Neural cell (in vitro differentiated cells): ENCODE results near the gene CHST8. TPM values are rescaled to one million over a fixed set of nuclear protein-coding genes. Genes with fewer than 3 reads are reported as not detected.

ENCODE experiments used
- H2AFZ ChIP-seq: fragments of 200-600, 300-800 bp; sonication (generic), shearing (Covaris generic); 2 replicates; pipeline ENCODE4 v1.6.0; 2014; ENCODE audit warnings: low read depth, mild to moderate bottlenecking, antibody characterized with exemption, low read length, moderate library complexity
- H3F3A ChIP-seq: fragments of 200-600 bp; shearing (Covaris generic); 2 replicates; pipeline ENCODE4 v1.6.1; 2016; ENCODE audit warnings: mild to moderate bottlenecking, moderate library complexity, mixed read lengths, antibody characterized with exemption, low read length; ENCODE audit not compliant: insufficient read depth, poor library complexity, severe bottlenecking
- H3K27ac ChIP-seq: fragments of 200-600, 300-800 bp; sonication (generic), shearing (Covaris generic); 2 replicates; pipeline ENCODE4 v1.5.1; 2014; ENCODE audit warnings: mild to moderate bottlenecking, low read length, moderate library complexity
- H3K27me3 ChIP-seq: fragments of 300-800, 200-600 bp; sonication (generic), shearing (Covaris generic); 2 replicates; pipeline ENCODE4 v1.6.0; 2014; ENCODE audit warnings: mild to moderate bottlenecking, low read depth, low read length, moderate library complexity; ENCODE audit not compliant: insufficient read depth
- H3K36me3 ChIP-seq: fragments of 300-800, 200-600 bp; sonication (generic), shearing (Covaris generic); 2 replicates; pipeline ENCODE4 v1.5.1; 2014; ENCODE audit warnings: mild to moderate bottlenecking, antibody characterized with exemption, low read length, moderate library complexity; ENCODE audit not compliant: insufficient read depth
- H3K4me2 ChIP-seq: fragments of 300-800, 200-600 bp; sonication (generic), shearing (Covaris generic); 2 replicates; pipeline ENCODE4 v1.6.0; 2014; ENCODE audit warnings: mild to moderate bottlenecking, low read length
- H3K4me3 ChIP-seq: fragments of 300-800, 200-600 bp; sonication (generic), shearing (Covaris generic); 2 replicates; pipeline ENCODE4 v1.5.1; 2014; ENCODE audit warnings: mild to moderate bottlenecking, low read length, moderate library complexity
- H3K79me2 ChIP-seq: fragments of 200-600 bp; shearing (Covaris generic); replicated peaks from 2 replicates; pipeline ENCODE4 v1.6.0; 2014; ENCODE audit warnings: mild to moderate bottlenecking, low read length, moderate library complexity; ENCODE audit not compliant: insufficient read depth
- H3K9ac ChIP-seq: fragments of 300-800, 200-600 bp; sonication (generic), shearing (Covaris generic); 2 replicates; pipeline ENCODE4 v1.6.1; 2016; ENCODE audit warnings: mild to moderate bottlenecking, low read length, mixed read lengths
- H3K9me2 ChIP-seq: fragments of 200-600 bp; shearing (Covaris generic); 2 replicates; pipeline ENCODE4 v1.6.1; 2016; ENCODE audit warnings: mild to moderate bottlenecking, low read length, mixed read lengths; ENCODE audit not compliant: insufficient read depth
- H3K9me3 ChIP-seq: fragments of 200-600, 300-800 bp; sonication (generic), shearing (Covaris generic); 2 replicates; pipeline ENCODE4 v1.6.1; 2016; ENCODE audit warnings: mild to moderate bottlenecking, mixed run types, low read length, moderate library complexity, mixed read lengths
- H4K20me1 ChIP-seq: fragments of 200-600 bp; shearing (Covaris generic); 2 replicates; pipeline ENCODE4 v1.6.1; 2016; ENCODE audit warnings: mild to moderate bottlenecking, mixed run types; ENCODE audit not compliant: insufficient read depth
- CTCF ChIP-seq: fragments of 450-650 bp; IDR thresholded peaks from 2 replicates; pipeline ENCODE4 v1.5.1; 2014; ENCODE audit warnings: antibody characterized with exemption, mild to moderate bottlenecking, moderate library complexity; ENCODE audit not compliant: poor library complexity, severe bottlenecking
- EP300 ChIP-seq: fragments of 450-650 bp; conservative IDR thresholded peaks from 2 replicates; pipeline ENCODE4 v1.6.1; 2014; ENCODE audit warnings: antibody characterized with exemption, mild to moderate bottlenecking, moderate library complexity; ENCODE audit not compliant: poor library complexity, severe bottlenecking
- EZH2 ChIP-seq: fragments of 200-600, 300-800 bp; shearing (Covaris generic), sonication (generic); IDR thresholded peaks from 2 replicates; pipeline ENCODE4 v1.6.1; 2014; ENCODE audit warnings: antibody characterized with exemption, low read length, borderline replicate concordance, mild to moderate bottlenecking; ENCODE audit not compliant: insufficient read depth, poor library complexity, severe bottlenecking
- MXI1 ChIP-seq: fragments of 450-650 bp; conservative IDR thresholded peaks from 2 replicates; pipeline ENCODE4 v1.6.1; 2014; ENCODE audit warnings: antibody characterized with exemption, mild to moderate bottlenecking; ENCODE audit not compliant: poor library complexity, severe bottlenecking
- POLR2AphosphoS5 ChIP-seq: IDR thresholded peaks from 2 replicates; pipeline ENCODE4 v1.6.1; 2012
- RAD21 ChIP-seq: fragments of 450-650 bp; conservative IDR thresholded peaks from 2 replicates; pipeline ENCODE4 v1.6.1; 2014; ENCODE audit warnings: antibody characterized with exemption, mild to moderate bottlenecking, moderate library complexity
- REST ChIP-seq: IDR thresholded peaks from 2 replicates; pipeline ENCODE4 v1.6.1; 2012; ENCODE audit warnings: borderline replicate concordance
- SMC3 ChIP-seq: fragments of 450-650 bp; conservative IDR thresholded peaks from 2 replicates; pipeline ENCODE4 v1.6.1; 2014; ENCODE audit warnings: antibody characterized with exemption, mild to moderate bottlenecking, moderate library complexity; ENCODE audit not compliant: poor library complexity
- TAF1 ChIP-seq: IDR thresholded peaks from 2 replicates; pipeline ENCODE4 v1.6.1; 2012; ENCODE audit warnings: low read depth
- polyA plus RNA-seq: library from polyadenylated mRNA; depleted of rRNA; stranded (reverse); fragments of >200 nt; gene quantifications from 2 replicates; pipeline ENCODE4 v1.2.3, GENCODE V29; 2014

The CHST8 gene
- polyA plus RNA-seq, 1 donor from 2014 or later = 7.1 TPM

GRCh38 chr19:33667141-33667650, 45.4 kb downstream of the CHST8 start:
- no peak overlapping the region for H3K4me2 ChIP-seq
- no peaks in the 10 kb centered on the region for H3K36me3 ChIP-seq
- no peaks in the 10 kb centered on the region for H4K20me1 ChIP-seq
- no peak overlapping the region for H3K27ac ChIP-seq
- no peaks in the 10 kb centered on the region for H3F3A ChIP-seq
- no peaks in the 10 kb centered on the region for H3K79me2 ChIP-seq
- no peaks in the 10 kb centered on the region for H3K9me2 ChIP-seq
- TF ChIP-seq SMC3 (no peak), MXI1 (no peak), EZH2 (no peak)
- H3K4me3 ChIP-seq = no peak overlapping the region
- no peaks in the 10 kb centered on the region for H3K27me3 ChIP-seq
- H3K9me3 ChIP-seq = no peaks in the 10 kb centered on the region
- H2AFZ ChIP-seq = no peak overlapping the region
- H3K9ac ChIP-seq = no peak overlapping the region

- no peaks in the 10 kb centered on the region for H4K20me1 ChIP-seq
- TF ChIP-seq TAF1 (no peak), SMC3 (no peak), CTCF (no peak), EZH2 (no peak)
- H3K9me2 ChIP-seq = no peaks in the 10 kb centered on the region
- no peaks in the 10 kb centered on the region for H3K9me3 ChIP-seq
- no peak overlapping the region for H3K9ac ChIP-seq
- H3F3A ChIP-seq = no peaks in the 10 kb centered on the region
- H3K27ac ChIP-seq = no peak overlapping the region
- no peaks in the 10 kb centered on the region for H3K79me2 ChIP-seq
- no peaks in the 10 kb centered on the region for H3K27me3 ChIP-seq
- no peak overlapping the region for H2AFZ ChIP-seq
- no peak overlapping the region for H3K4me2 ChIP-seq
- H3K36me3 ChIP-seq = no peaks in the 10 kb centered on the region
- H3K4me3 ChIP-seq = no peak overlapping the region
These were observed 46.1 kb downstream of the CHST8 start for GRCh38 chr19:33667881-33668280.

- Histone ChIP-seq H3K4me3 (no peak overlapping the region), H3K79me2 (no peaks in the 10 kb centered on the region), H3K27me3 (no peaks in the 10 kb centered on the region), H3K4me2 (no peak overlapping the region), H3K9me3 (no peaks in the 10 kb centered on the region), H4K20me1 (no peaks in the 10 kb centered on the region), H2AFZ (no peak overlapping the region), H3K9me2 (no peaks in the 10 kb centered on the region), H3K36me3 (no peaks in the 10 kb centered on the region), H3K27ac (no peak overlapping the region), H3F3A (no peaks in the 10 kb centered on the region), H3K9ac (no peak overlapping the region)
- TF ChIP-seq EZH2 = no peak
- TF ChIP-seq SMC3 = no peak
These were observed 47.2 kb downstream of the CHST8 start for GRCh38 chr19:33668968-33669367.

GRCh38 chr19:33669376-33669775, 47.6 kb downstream of the CHST8 start:
- no peak overlapping the region for H2AFZ ChIP-seq
- no peaks in the 10 kb centered on the region for H3K9me2 ChIP-seq
- H3K4me3 ChIP-seq = no peak overlapping the region
- no peaks in the 10 kb centered on the region for H3F3A ChIP-seq
- H3K9me3 ChIP-seq = no peaks in the 10 kb centered on the region
- H3K79me2 ChIP-seq = no peaks in the 10 kb centered on the region
- no peak for TF ChIP-seq EP300
- TF ChIP-seq MXI1 = no peak
- no peak for TF ChIP-seq RAD21
- no peak for TF ChIP-seq EZH2
- TF ChIP-seq TAF1 = no peak
- no peak for TF ChIP-seq CTCF
- TF ChIP-seq SMC3 = no peak
- TF ChIP-seq POLR2AphosphoS5 = no peak
- no peak for TF ChIP-seq REST
- no peaks in the 10 kb centered on the region for H4K20me1 ChIP-seq
- no peaks in the 10 kb centered on the region for H3K36me3 ChIP-seq
- H3K27ac ChIP-seq = no peak overlapping the region
- H3K9ac ChIP-seq = no peak overlapping the region
- no peak overlapping the region for H3K4me2 ChIP-seq
- no peaks in the 10 kb centered on the region for H3K27me3 ChIP-seq
